ENCODE results near the gene DGKQ.

DGKQ gene

DNA sequence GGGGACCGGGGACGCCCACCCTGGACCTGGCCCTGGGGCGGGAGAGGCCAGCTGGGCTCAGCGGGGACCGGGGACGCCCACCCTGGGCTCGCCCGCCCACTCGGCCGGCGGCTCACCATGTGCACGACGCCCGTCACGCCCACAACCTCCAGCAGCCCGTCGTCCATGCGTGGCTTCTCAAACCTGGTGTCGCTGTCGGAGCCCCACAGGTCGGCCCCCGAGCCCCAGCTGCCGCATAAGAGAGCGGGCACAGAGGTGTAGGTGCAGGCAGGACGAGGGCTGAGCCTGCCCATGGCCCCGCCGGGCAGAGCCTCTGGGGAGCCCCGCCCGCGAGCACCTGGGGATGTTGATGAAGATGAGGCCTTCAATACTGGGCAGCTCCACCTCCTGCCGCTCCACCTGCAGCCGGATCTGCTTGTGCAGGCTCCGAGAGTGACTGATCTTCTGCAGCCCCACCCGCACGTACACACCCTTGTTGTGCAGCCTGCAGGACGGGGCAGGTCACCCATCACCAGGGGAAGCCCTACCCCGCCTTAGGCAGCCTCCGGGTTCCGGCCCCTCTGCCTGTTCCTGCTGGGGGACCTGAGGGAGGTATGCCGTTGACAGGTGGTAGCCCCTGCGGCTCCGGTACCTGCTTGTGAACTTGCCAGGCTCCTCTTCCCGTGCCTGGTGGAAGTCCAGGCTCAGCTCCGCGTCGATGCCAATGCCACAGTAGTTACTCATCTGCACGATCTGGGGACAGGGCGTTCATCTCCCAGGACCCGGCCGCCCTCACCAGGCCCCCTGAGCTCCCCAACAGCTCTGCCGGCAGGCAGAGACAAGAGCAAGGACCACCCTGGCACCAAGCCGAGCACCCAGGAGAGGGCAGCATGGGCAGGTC, 11.8 kb downstream of the DGKQ start:
- no peak for DNase-seq

DNA sequence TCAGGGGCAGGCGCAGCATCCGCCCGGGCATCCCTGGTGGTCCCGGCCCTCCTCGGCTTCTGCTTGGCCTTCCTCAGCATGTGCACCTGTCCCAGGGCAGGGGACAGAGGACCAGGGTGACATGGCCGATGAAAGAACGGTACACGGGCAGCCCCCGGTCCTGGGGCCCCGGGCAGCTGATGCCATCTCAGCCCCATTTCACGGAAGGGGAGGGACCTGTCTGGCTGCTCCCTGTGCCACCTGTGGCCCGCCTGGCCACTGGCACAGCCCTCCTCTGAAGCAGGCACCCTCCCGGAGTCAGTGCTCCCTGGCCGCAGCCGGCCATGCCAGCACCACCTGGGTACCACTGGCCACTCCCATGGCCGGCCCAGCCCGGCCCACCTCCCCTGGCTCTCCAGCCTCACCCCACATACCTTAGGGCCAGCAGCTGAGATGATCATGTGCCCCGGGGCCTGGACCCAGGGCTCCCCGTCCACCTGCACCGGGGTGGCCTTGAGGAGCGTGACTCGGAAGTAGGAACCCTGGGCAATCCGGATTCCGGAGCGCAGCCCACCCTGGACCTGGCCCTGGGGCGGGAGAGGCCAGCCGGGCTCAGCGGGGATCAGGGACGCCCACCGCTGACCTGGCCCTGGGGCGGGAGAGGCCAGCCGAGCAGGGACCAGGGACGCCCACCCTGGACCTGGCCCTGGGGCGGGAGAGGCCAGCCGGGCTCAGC, 12.6 kb downstream of the DGKQ start:
- no peak for DNase-seq

DNA sequence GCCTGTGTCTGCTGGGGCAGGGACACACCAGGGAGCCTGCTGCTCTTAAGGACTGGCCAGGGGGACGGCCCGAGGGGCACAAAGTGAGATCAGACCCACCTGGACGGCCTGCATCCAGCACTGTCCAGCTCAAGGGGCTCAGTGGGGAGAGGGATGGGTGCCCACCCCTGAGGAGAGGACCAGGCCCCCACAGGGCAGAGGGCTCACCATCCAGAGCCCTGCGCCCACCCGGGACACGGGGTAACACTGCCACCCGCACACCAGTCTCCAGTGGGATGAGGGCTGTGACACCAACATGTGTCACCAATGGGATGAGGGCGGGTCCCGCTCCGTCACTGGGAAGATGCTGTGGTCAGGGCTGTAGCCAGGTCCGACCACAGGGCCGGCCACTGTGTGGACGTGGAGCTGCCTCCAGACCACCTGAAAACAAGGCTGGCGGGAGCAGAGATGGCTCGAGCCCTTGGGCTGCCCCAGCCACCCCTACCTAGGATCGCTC, 13.2 kb downstream of the DGKQ start:
- no peak for DNase-seq

DNA sequence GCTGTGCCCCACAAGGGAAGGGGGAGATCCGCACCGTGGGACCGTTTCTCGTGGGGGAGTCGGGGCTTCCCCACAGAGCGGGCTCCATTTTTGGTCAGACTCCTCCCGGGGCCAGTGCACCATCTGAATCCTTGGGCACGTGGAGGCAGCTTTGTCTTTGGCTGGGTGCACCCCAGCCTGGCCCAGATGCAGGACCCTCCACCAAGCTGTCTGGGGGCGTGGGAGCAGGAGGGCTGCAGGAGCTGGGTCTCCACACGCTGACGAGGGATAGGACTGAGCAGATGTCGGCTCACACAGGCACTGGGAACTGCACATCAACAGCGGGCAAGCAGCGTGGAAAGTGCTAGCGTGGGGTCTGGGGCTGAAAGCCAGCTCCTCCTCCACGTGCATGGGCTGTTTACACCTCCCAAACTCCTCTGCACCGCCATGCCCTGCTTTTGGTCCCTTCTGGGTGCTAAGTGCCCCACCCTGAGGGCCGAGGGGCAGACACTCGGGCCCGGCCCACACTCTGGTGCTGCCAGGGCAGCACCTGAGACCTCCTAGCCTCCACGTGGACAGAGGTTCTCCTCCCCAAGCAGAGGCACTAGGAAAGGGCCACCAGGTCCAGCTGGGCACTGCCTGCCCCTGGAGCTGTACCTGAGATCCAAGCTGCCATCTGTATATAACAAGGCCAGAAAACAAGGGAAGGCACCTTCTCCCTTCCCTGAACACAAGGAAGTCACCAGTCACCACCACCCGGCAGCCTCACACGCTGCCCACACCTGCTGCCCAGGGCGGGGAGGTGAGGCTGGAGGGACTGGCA, 13.8 kb downstream of the DGKQ start:
- no peak for DNase-seq

DNA sequence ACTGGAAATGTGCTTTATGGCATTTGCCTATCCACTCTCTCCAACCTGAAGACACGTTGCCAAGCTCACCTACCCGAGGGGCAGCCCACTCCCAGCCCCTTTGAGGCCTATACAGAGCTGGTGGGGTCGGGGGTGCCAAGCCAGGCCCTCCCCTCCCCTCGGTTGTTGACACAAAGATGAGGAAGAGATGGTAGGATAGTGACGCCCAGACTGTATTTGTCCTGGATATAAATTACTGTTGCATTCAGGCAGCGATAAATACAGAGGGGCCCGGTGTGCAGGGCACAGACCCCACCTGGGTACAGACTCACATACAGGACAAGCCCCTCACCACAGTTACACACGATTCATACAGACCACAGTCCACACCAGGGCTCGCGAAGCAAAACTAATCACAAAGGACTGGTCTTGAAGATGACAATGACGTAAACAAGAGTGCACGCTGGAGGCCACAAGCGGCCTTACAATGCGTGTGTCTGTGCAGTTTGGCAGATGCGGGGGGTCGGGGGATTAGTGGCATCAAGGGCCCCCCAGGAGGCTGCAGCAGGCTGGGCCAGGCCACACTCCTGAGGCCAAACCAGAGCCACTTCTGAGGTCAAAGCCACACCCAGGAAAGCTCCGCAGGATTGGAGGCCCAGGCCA, 14.6 kb downstream of the DGKQ start:
- DNase-seq: no peak

DNA sequence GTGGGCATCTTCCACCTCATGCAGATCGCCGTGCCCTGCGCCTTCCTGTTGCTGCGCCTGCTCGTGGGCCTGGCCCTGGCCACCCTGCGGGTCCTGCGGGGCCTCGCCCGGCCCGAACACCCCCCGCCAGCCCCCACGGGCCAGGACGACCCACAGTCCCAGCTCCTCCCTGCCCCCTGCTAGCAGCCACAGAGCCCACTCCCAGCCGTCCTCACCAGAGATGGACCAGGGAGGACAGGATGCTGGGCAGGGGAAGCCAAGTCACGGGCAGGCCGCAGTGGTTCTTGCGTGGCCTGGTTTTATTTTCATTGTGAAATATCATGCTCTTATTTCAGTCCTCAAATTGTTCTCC, 15.1 kb downstream of the DGKQ start:
- no peak for DNase-seq

DNA sequence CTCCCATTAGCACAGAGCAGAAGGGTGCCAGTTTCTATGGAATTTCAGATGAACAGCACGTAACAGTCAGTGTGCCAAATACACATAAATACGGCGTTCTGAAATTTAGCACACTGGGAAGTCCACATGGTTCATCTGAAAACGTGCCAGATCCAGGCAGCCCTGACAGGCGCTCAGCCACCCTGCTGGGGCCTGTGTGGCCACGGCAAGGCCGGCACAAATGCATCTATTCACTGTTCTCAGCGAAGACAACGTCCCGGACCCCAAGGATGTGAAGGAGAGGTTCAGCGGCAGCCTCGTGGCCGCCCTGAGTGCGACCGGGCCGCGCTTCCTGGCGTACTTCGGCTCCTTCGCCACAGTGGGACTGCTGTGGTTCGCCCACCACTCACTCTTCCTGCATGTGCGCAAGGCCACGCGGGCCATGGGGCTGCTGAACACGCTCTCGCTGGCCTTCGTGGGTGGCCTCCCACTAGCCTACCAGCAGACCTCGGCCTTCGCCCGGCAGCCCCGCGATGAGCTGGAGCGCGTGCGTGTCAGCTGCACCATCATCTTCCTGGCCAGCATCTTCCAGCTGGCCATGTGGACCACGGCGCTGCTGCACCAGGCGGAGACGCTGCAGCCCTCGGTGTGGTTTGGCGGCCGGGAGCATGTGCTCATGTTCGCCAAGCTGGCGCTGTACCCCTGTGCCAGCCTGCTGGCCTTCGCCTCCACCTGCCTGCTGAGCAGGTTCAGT, 15.6 kb downstream of the DGKQ start:
- DNase-seq: no peak

DNA sequence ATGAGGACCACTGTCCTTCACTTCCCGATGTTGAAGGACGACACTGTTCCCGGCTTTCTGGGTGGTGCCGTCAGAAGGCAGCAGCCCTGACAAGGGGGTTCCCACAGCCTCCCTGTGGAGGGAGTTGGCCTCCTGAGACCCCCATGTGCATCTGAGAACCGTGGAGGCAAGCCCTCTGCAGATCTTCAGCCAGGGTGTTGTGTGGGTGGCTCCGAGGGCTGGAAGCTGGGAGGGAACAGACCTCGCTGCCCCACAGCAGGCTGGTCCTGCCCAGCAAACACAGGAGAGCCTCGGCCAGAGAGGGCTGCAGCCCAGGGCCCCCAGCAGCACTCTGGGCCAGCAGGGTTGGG, 16.2 kb downstream of the DGKQ start:
- DNase-seq: no peak

DNA sequence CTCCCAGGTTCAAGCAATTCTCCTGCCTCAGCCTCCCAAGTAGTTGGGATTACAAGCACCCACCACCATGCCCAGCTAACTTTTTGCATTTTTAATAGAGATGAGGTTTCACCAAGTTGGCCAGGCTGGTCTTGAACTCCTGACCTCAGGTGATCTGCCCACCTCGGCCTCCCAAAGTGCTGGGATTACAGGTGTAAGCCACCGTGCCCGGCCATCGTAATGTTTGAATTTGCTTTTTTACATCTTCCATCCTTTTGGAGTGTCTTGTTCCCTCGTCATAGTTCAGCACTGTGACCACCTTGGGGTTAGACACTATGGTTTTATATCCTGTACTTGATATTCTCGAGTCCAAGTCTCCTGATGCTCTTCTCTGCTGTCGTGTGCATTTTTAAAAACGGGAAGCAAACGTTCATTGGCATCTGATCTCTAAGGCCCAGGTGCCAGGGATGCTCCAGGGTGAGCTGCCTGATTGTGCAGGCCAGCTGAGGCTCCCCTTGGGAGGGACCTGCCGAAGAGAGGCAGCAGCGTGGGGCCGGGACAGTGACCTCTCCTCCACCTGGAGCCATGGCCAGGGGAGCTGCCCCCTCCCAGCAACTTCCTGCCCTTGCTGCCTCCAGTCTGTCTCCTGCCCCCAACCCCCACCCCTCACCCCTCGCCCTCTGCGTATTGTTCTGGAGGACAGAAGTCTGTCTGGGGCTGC, 16.7 kb downstream of the DGKQ start:
- no peak for DNase-seq

DNA sequence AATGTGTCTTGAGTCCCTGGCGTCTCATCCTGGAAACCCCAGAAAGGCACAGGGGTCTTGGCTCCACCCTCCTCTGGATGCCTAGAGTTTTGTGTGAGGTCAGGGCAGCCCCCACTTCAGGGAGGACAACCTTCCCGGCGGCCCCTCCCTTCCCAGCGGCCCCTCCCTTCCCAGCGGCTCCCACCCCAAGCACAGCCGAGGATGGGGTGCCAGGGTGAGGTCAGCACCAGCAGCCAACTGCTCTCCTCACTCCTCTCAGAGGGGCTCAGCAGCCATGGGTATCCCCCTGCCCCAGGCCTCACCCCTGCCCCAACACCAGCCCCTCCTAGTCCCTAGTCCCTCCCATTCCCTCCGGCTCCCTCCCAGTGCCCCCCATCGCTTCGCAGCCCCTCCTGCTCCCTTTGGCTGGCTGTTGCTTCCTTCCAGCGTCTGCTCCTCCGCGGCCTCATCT, 17.4 kb downstream of the DGKQ start:
- DNase-seq: no peak

DNA sequence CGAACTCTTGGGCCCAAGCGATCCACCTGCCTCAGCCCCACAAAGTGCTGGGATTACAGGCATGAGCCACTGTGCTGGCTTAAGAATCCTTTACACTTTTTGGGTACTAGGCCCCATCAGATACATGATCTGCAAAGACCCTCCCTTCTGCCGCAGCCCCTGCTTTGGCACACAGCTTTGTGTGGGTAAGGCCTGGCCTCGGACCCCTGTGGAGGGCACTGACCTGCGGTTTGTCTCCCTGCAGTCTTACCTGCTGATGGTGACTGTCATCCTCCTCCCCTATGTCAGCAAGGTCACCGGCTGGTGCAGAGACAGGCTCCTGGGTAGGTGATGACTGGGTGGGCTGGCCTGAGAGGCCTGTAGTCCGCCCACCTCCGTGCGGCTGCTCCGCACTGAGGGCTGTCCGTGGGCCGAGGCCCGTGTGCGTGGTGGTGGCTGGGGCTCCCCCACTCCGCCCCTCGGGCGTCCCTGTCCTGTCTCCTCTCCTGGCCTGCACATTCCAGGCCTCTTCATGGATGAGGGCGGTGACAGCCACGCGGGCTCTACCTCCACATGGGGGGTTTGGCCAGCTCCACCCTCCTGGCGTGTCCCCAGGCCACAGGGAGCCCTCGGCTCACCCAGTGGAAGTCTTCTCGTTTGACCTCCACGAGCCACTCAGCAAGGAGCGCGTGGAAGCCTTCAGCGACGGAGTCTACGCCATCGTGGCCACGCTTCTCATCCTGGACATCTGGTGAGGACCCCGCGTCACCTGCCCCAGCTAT, 18.0 kb downstream of the DGKQ start:
- DNase-seq: no peak

DNA sequence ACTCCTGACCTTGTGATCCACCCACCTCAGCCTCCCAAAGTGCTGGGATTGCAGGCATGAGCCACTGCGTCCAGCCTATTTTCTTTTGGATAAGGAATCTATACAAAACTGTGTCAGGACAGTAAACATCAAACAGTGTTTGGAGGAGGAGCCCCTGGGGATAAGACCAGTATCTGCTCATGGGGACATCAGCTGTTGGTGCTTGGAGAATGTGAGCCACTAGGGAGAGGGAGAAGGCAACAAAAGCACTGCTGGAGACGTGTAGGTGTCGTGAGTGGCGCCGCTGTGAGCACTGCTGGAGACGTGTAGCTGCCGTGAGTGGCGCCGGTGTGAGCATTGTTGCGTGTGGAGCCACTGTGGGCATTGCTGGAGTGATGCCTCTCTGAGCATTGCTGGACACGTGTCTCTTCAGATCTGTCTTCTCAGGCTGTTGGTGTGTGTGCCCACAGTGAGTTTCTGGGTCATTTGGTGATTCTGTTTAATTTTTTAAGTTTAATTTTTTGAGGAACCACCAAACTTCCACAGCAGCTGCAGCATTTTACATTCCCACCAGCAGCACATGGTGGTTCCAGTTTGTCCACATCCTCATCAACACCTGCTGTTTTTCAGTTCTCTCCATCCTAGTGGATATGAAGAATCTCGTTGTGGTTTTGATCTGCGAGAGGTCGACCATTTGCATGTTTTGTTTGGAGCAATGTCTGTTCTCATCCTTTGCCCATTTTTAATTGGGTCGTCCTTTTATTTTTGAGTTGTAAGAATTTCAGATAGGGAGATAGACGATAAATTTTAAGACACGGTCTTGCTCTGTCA, 19.0 kb downstream of the DGKQ start:
- DNase-seq: no peak

DNA sequence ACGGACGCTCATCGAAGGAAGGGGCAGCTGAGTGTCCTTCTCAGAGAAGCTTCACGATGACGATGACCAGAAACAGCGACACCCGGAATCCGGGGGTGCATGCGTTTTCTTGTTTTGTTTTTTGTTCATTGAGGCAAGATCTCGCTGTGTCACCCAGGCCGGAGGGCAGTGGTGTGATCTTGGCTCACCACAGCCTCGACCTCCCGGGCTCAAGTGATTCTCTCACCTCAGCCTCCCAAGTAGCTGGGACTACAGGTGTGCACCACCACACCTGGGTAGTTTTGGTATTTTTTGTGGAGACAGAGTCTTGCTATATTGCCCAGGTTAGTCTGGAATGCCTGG, 19.8 kb downstream of the DGKQ start:
- no peak for DNase-seq

DNA sequence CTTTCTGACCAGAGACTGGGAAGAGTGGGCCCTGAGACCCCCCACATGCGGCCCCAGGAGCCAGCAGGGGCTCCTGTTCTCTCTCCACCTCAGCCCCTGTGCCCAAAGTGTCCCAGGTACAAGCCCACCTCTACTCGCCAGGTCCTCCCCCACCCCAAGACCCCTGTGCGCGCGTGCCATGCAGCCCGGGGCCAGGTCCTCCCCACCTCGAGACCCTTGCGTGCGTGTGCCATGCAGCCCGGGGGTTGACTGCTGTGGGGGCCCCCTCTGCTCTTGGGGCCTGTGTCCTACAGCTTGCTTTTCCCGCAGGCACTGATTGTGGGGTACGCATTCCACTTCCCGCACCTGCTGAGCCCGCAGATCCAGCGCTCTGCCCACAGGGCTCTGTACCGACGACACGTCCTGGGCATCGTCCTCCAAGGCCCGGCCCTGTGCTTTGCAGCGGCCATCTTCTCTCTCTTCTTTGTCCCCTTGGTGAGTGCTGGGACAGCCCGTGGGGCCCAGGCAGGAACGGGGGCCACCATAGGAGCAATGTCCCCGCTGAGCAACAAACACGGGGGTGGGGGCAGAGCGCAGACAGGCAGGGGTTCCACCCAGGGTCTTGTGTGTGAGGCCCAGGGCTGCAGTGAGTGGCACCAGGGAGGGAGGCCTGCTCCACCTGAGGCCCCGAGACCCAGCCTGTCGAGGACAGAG, 20.3 kb downstream of the DGKQ start:
- no peak for DNase-seq

DNA sequence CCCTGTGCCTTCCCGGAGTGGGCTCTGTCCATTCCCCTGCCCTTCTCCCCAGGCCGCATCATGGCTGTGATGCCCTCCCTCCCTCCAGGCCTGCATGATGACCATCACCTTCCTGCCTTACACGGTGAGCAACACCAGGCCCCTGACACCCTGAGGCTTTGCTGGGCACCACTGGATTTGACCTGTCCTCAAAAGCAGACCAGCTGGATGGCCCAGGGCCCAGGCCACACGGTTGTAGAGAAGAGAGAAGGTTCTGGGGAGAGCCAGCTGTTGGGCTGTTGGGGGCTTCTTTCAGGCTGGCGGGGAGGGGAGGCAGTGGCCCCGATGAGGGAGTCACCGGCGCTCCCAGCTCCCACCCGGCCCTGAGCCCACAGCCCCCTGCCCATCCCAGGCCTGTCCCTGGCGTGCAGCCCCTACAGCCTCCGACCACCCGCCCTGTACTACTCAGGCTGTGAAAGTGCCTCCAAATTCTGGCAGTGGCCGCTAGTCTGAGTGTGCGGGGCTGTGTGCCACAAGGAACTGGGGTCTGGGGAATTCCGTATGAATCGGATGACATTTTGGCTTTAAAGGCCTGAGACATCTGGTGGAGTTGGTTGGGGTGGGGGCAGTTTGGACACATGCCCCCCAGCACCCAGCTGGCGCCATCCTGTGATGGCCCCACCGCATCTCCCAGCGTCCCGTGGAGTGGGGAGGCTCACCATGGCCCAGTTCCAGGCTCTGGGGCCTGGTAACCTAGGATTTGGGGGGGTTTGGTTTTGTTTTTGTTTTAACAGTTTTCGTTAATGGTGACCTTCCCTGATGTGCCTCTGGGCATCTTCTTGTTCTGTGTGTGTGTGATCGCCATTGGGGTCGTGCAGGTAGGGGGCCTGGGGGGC, 21.5 kb downstream of the DGKQ start:
- no peak for DNase-seq

DNA sequence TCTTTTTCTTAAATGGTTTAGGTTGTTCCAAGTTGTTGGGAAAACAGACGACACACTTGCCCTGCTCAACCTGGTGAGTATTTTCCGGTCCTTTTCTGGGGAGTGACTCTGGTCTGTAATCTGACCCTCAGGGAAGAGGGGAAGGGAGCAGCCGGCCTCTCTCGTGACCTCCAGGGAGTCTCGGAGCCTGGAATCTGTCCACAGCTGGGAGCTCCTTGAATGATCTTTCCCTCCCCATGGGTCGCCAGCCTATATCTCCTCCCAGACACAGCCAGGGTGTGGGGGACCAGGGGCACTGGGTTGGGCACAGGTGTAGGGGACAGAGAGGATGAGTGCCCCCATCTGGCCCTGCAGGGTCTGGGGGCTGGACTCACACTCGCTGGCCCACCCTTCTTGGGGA, 22.2 kb downstream of the DGKQ start:
- DNase-seq: no peak

DNA sequence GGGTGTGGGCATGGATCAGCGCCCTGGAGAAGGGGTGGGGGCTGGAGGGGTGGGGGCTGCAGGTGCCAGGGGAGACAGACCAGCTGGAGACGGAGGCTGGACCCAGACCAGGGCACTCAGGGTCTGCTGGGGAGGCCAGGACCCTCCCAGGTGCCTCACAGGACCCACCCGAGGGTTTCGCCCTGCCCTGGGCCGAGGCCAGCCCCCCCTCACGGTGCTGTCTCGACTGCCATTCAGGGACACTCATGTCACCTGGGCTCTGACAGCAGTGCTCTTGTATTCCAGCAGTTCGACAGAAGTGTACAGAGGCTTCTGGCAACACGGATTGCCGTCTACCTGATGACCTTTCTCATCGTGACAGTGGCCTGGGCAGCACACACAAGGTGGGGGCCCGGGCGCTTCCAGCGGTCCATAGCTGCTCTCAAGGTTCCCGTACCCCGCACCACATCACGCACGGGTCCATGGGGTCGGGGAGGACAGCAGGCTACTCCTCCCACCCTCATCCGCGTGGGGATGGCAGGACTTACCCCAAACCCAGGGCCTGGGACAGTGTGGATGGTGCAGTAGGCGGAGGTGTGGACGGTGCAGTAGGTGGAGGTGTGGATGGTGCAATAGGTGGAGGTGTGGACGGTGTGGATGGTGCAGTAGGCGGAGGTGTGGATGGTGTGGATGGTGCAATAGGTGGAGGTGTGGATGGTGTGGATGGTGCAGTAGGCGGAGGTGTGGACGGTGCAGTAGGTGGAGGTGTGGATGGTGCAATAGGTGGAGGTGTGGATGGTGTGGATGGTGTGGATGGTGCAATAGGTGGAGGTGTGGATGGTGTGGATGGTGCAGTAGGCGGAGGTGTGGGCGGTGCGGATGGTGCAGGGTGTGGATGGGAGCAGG, 23.0 kb downstream of the DGKQ start:
- no peak for DNase-seq

Data from RPMI8226 (cell line).